ENCODE measurements around the gene KCTD18. TPM values are rescaled to one million over a fixed set of nuclear protein-coding genes. Genes with fewer than 3 reads are reported as not detected.

Gene KCTD18
- total RNA-seq, 1 donor = 14.5 TPM

Other genes starting within 250 kb of the KCTD18 start
- gene SPATS2L, start 203.4 kb downstream of the KCTD18 start, total RNA-seq = 6.5 TPM
- 1.1 TPM for gene SGO2, start 16.1 kb upstream of the KCTD18 start, total RNA-seq
- gene AOX1, start 75.9 kb upstream of the KCTD18 start, total RNA-seq = 4.8 TPM